RWPE1 (cell line): ENCODE data around the gene ZNF827.

Source experiments
- CTCF ChIA-PET: fragments of 350-600 bp; sonication (Branson Sonifier 250); formaldehyde crosslinking; extraction: SDS; loops from one replicate; lab custom pipeline; 2021; lab: Yijun Ruan, JAX
- POLR2A ChIA-PET: fragments of 400-600 bp; formaldehyde crosslinking; extraction: SDS; loops from one replicate; lab custom pipeline; 2020; ENCODE audit warnings: antibody characterized with exemption; ENCODE audit not compliant: low non-redundant PET; lab: Yijun Ruan, JAX
- DNase-seq: peaks from one replicate; pipeline ENCODE4 v3.0.0; 2012; ENCODE audit warnings: low spot score
- H3K27ac ChIP-seq: fragments of 450-650 bp; 2 replicates; pipeline ENCODE4 v1.5.1; 2017
- TF ChIP-seq, protein P1 (sequence below): fragments of 450-650 bp; conservative IDR thresholded peaks from 2 replicates; pipeline ENCODE4 v1.5.1; 2017; ENCODE audit warnings: low read depth, mild to moderate bottlenecking

ZNF827 gene

DNA sequence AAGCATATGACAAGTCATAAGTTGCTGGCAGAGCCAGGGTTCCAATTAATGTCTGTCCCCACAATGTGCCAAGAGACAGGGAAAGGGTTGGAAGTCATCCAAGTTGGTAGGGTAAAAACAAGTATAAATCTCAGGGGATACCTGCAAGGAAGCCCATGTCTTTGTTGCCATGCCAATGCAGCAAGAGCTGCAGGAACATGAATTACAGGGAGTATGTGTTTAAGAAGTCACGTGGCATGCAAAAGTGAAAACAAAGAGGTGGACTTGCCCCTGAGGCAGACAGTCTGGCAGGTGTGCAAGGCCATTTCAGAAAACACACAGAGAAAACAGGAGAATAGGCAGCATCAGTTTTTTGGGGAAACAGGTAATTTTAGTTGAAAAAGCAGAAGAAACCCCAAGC, 229.3 kb downstream of the ZNF827 start:
- H3K27ac ChIP-seq: no peak overlapping the region
- CTCF ChIA-PET: interaction anchor here (0.7 kb wide), 1 partner anchor 222 kb away, joined by 3 read pairs; no protein-coding TSS in a partner anchor
- no peak for DNase-seq
- TF ChIP-seq, protein P1, sequence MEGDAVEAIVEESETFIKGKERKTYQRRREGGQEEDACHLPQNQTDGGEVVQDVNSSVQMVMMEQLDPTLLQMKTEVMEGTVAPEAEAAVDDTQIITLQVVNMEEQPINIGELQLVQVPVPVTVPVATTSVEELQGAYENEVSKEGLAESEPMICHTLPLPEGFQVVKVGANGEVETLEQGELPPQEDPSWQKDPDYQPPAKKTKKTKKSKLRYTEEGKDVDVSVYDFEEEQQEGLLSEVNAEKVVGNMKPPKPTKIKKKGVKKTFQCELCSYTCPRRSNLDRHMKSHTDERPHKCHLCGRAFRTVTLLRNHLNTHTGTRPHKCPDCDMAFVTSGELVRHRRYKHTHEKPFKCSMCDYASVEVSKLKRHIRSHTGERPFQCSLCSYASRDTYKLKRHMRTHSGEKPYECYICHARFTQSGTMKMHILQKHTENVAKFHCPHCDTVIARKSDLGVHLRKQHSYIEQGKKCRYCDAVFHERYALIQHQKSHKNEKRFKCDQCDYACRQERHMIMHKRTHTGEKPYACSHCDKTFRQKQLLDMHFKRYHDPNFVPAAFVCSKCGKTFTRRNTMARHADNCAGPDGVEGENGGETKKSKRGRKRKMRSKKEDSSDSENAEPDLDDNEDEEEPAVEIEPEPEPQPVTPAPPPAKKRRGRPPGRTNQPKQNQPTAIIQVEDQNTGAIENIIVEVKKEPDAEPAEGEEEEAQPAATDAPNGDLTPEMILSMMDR: no peak
- POLR2A ChIA-PET: no interaction called here
